Stimulated activated CD8-positive, alpha-beta memory T cell treated with anti-CD3 and anti-CD28 coated beads, Interleukin-12 subunit alpha, Interleukin-12 subunit beta, amount 100 ng/mL, for 4 hours (primary cell): ENCODE results near the gene DLGAP1.

Experiments used
- DNase-seq: peaks from one replicate; pipeline ENCODE4 v3.0.0-alpha.2; 2020; ENCODE audit warnings: low read depth

Gene DLGAP1

GRCh38 chr18:3898861-3899613, 556.1 kb downstream of the DLGAP1 start:
- no peak for DNase-seq

- DNase-seq: no peak
Observed at GRCh38 chr18:3892152-3892551, 563.0 kb downstream of the DLGAP1 start.

GRCh38 chr18:3891245-3891644, 563.9 kb downstream of the DLGAP1 start:
- DNase-seq: no peak

- no peak for DNase-seq
Observed at GRCh38 chr18:3889803-3890202, 565.3 kb downstream of the DLGAP1 start.

GRCh38 chr18:3889121-3889520, 566.0 kb downstream of the DLGAP1 start:
- no peak for DNase-seq

GRCh38 chr18:3886575-3887322, 568.4 kb downstream of the DLGAP1 start:
- no peak for DNase-seq

- no peak for DNase-seq
Observed at GRCh38 chr18:3885209-3885792, 569.8 kb downstream of the DLGAP1 start.

- DNase-seq: no peak
Observed at GRCh38 chr18:3879836-3880120, 575.3 kb downstream of the DLGAP1 start.

GRCh38 chr18:3879114-3879835, 575.8 kb downstream of the DLGAP1 start:
- no peak for DNase-seq

GRCh38 chr18:3878401-3878800, 576.7 kb downstream of the DLGAP1 start:
- DNase-seq: no peak

GRCh38 chr18:3877678-3878077, 577.4 kb downstream of the DLGAP1 start:
- no peak for DNase-seq

- no peak for DNase-seq
Observed at GRCh38 chr18:3875961-3876360, 579.1 kb downstream of the DLGAP1 start.

GRCh38 chr18:3875376-3875775, 579.7 kb downstream of the DLGAP1 start:
- no peak for DNase-seq

GRCh38 chr18:3874581-3874980, 580.5 kb downstream of the DLGAP1 start:
- DNase-seq: no peak

- no peak for DNase-seq
Observed at GRCh38 chr18:3874125-3874524, 581.0 kb downstream of the DLGAP1 start.

- DNase-seq: no peak
Observed at GRCh38 chr18:3873698-3874097, 581.4 kb downstream of the DLGAP1 start.

- DNase-seq: no peak
Observed at GRCh38 chr18:3873211-3873610, 581.9 kb downstream of the DLGAP1 start.

GRCh38 chr18:3872641-3873040, 582.5 kb downstream of the DLGAP1 start:
- no peak for DNase-seq

- DNase-seq: no peak
Observed at GRCh38 chr18:3871687-3872086, 583.4 kb downstream of the DLGAP1 start.

- no peak for DNase-seq
Observed at GRCh38 chr18:3870914-3871313, 584.2 kb downstream of the DLGAP1 start.

- DNase-seq: no peak
Observed at GRCh38 chr18:3869848-3870247, 585.3 kb downstream of the DLGAP1 start.

- DNase-seq: no peak
Observed at GRCh38 chr18:3867864-3868311, 587.2 kb downstream of the DLGAP1 start.

- DNase-seq: no peak
Observed at GRCh38 chr18:3867236-3867635, 587.9 kb downstream of the DLGAP1 start.
